HG03342 (cell line): ENCODE measurements around the gene SLX9.
"Not testable (repeated sequence)": the region's sequence is repeated elsewhere in the genome, so short reads cannot be mapped to it uniquely, and the experiment has no call there.

Source experiments
- ATAC-seq: cut with Tn5 transposase; IDR thresholded peaks from one replicate; pipeline ENCODE4 v1.9.1; 2021; ENCODE audit warnings: mild to moderate bottlenecking, moderate library complexity; ENCODE audit not compliant: unreplicated experiment

Gene SLX9

DNA sequence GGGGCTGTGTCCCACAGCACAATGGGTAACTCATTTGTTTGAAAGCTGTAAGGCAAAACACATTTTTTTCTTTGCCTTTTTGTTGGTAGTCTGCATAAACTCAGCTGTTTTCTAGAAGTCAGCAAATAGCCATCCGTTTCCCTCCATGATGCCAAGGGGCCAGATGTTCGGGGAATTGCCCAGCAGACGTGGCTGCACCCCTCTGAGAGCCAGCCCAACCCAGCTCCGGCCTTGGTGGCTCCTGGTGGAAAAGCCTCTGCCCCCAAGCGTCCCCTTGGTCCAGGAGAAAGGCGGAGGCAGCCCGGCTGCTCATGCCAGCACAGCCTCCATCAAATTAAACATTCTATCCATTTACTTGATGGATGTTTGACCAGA lies 76.2 kb downstream of the SLX9 start:
- no peak for ATAC-seq

DNA sequence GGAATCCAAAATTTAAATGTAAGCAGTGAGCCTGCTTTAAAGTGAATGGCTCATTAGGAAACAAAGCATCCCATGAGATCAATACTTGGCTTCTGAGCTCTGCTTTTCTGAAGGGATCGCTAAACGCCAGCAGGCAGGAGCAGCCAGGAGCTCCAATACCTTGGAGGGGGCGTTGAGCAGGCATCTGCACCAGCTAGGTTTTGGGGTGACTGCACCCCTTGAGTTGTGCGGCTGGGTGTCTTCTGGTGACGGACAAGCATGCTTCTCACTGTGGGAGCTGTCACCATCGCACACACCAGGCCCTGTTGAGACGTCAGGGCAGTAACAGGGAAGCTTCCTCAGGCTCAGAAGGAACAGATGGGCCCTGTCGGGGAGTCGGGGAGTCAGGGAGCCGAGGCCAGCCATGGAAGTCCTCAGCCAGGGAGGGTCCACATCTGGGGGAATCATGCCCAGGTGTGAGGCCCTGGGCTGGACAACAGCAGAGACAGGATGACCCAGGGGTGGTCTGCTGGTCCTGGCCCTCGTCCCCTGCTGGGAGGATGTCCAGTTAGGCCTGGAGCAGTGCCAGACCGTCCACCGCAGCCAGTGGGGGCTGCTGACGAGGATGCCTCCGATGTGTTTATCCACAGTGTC lies 76.7 kb downstream of the SLX9 start:
- ATAC-seq: no peak

DNA sequence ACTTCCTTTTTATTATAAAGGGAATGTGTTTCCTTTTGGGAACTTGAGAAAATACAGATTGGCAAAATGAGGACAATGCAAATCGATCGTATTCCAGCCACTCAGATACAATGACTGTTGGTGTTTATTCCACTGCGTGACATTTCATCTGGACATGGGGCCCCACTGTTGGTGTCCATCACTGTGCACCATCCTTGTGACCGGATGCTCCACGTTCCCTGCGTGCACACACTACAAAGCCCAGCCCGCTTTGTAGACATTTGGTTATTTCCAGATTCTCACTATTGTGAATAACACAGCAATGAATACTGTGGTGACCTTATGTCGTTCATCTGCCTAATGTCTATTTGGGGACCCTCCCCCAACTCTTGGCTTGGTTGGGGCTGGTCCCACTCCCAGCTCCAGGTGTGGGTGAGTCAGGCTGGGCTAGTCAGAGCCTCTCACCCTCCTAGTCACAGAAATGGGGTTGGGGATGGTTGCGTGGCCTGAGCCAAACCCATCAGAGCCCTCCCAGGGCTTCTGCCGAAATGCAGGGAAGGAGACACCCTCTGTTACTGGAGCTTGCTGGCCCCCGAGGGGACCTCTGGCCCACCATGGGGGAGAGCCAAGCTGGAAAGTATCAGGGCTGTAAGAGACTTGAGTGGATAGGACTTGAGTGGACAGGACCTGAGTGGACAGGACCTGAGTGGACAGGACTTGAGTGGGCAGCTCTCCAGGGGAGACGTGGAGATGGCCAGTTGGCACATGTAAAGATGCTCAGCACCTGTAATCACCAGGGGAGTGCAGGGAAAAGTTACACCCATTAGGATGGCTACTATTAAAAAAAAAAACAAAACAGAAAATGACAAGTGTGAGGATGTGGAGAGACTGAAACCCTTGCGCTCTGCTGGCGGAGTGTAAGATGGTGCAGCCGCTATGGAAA lies 77.5 kb downstream of the SLX9 start:
- ATAC-seq: no peak

- no peak for ATAC-seq
Measured at GRCh38 chr21:45018131-45019075, 78.6 kb downstream of the SLX9 start.

- ATAC-seq: no peak
Measured at GRCh38 chr21:45019076-45019886, 79.5 kb downstream of the SLX9 start.

DNA sequence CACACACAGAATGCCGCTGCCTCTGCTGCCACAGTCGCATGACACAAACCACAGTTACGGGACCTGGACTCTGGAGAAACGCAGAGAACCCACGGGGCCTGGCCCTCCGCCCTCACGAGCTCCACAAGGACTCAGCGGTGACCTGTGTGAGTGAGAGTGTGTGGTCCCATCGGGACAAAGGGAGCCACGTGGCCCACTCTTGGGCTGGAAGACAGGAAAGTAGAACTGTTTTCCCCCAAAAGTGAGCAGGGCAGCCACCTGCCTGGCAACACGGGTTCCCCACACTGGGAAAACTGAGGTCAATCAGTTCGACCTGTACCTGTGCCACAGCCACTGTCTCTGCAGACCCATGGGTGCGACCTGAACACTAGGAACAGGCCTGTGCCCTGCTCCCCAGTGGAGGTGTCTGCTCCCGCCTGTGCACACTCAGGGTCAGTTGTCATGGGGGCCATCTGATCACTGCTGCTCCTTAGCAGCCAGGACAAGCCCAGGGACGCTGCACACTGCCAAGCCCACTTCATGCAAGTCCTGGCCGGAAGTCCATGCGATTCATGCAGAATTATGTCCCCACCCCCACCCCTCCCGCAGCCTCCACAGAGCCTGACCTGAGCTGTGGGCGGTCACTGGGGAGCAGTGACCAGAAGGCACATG lies 80.2 kb downstream of the SLX9 start:
- no peak for ATAC-seq

DNA sequence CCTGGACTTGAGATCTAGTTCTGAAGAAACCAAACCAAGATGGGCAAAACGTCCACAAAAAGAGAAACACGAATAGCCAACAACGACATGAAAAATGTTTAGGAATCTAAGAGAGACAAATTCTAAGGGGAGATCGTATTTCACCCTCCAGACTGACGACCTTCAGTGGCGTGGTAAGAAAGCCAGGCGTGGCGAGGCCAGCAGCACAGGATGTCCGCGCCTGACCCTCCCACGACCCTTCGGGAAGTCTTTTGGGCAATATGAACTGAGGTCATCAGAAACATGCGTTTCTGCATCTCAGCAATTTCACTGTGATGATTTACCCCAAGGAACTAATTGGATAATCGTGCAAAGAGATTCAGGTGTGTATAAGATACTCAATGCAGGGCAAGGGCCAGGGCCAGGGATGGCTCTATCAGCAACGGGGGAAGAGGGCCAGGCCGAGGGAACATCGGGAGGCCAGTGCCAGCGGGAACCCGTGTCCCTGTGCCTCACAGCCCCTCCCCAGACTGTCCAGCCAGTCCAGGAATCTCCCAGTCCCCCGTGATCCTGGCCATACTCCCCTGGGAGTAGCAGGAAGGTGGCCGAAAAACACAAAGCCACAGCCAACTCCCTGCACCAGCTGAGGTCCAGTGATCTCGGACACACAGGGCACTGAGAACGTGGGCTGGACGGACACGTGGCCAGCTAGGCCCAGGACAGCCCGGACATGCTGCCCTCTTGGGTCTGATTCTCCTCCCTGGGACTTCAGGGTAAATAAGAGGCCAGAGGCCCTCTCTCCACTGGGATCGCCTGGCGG lies 81.0 kb downstream of the SLX9 start:
- no peak for ATAC-seq

DNA sequence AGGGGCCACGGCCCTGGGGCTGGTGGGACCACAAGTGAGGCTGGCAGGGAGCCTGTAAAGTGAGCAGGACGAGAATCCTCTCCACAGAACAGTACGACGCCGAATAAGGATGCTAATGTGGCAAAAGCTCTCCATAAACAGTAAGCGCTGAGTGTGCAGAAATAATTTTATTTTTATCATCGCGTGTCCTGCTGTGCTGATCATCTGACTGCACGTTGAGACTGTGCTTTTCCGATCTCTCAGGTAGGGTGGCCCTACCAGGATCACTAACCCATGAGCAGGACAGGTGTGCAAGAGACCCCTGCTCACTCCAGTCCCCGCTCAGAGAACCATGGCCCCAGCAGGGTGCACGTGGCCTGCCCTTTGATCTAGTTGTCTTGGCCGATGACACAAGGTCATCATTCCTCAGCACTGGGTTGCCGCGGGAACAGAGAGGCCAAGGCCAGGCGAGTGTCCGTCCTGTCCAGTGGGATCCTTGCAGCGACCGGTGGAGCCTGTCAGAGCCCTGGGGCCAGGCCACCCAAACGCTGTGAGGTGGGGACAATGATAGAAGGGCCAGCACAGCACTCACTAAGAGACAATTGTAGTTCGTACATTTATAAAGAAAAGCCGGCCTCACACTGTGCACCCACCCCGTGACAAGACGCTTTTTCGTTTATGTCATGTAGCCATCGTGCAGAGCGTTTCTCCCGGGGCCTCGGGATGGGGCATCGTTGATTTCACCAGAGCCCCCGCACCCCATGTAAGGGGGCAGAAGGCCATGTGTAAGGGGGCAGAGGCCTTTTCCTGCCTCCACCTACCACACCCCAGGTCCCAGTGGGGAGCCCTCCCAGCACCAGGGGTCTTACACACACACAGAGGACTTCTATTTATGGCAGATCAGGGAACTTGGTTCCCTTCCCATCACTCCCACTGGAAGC lies 81.9 kb downstream of the SLX9 start:
- no peak for ATAC-seq

DNA sequence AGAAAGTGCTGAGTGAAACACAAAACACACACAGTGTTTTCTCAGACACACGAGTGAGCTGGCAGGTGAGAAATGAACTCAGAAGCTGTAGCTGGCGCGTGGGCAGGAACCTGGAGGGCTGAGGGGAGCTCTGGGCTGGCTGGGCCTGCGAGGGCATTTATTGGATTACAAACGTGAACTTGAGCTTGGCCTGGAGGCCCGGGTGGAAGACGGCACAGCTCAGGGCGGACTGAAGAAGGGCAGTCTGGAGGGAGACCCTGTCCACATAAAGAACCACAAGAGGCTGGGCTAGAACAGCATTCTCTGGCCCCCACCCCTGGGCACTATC lies 82.5 kb downstream of the SLX9 start:
- no peak for ATAC-seq

GRCh38 chr21:45022736-45023135 lies 82.9 kb downstream of the SLX9 start:
- no peak for ATAC-seq

- ATAC-seq: not testable (repeated sequence)
Measured at GRCh38 chr21:45024516-45024915, 84.7 kb downstream of the SLX9 start.

- no peak for ATAC-seq
Measured at GRCh38 chr21:45026066-45026745, 86.4 kb downstream of the SLX9 start.
